HCT116 (cell line): ENCODE results near the gene GRAMD4.

Experiments
- CTCF ChIP-seq, 3 experiments: fragments of 200-600 bp in 1 of 3; sonication (generic) in 1 of 3; IDR thresholded peaks in 2 of 3; conservative IDR thresholded peaks in 1 of 3; 2 replicates each; pipeline ENCODE4 v1.5.1; 2012 to 2017; ENCODE audit warnings: low read depth in 2 of 3, low read length in 2 of 3, antibody characterized with exemption in 1 of 3, borderline replicate concordance in 1 of 3, control low read depth in 1 of 3, mild to moderate bottlenecking in 1 of 3, mixed read lengths in 1 of 3, mixed run types in 1 of 3, moderate library complexity in 1 of 3; ENCODE audit not compliant: insufficient read depth in 1 of 3
- EZH2 ChIP-seq: fragments of 200-600 bp; sonication (generic); IDR thresholded peaks from 2 replicates; pipeline ENCODE4 v1.6.1; 2017; ENCODE audit warnings: antibody characterized with exemption, mixed run types
- EZH2phosphoT487 ChIP-seq: fragments of 200-600 bp; IDR thresholded peaks from 2 replicates; pipeline ENCODE4 v1.6.1; 2018; ENCODE audit warnings: antibody characterized with exemption, borderline replicate concordance
- FOSL1 ChIP-seq: IDR thresholded peaks from 2 replicates; pipeline ENCODE4 v1.6.1; 2012; ENCODE audit warnings: low read depth
- POLR2AphosphoS5 ChIP-seq: IDR thresholded peaks from 2 replicates; pipeline ENCODE4 v1.6.1; 2011; ENCODE audit warnings: mild to moderate bottlenecking, low read depth, low read length, moderate library complexity
- RAD21 ChIP-seq: IDR thresholded peaks from 2 replicates; pipeline ENCODE4 v1.6.1; 2012; ENCODE audit warnings: low read depth, mild to moderate bottlenecking
- REST ChIP-seq: IDR thresholded peaks from 2 replicates; pipeline ENCODE4 v1.6.1; 2012; ENCODE audit warnings: low read depth
- SIN3A ChIP-seq: IDR thresholded peaks from 2 replicates; pipeline ENCODE4 v1.6.1; 2012; ENCODE audit warnings: low read depth
- SP1 ChIP-seq: IDR thresholded peaks from 2 replicates; pipeline ENCODE4 v1.6.1; 2012; ENCODE audit warnings: low read depth
- TCF7L2 ChIP-seq: IDR thresholded peaks from 2 replicates; pipeline ENCODE4 v1.7.0; 2011; ENCODE audit warnings: borderline replicate concordance, inconsistent platforms; ENCODE audit not compliant: insufficient read depth, insufficient read length; ENCODE audit errors: extremely low read depth
- YY1 ChIP-seq: IDR thresholded peaks from 2 replicates; pipeline ENCODE4 v1.6.1; 2011; ENCODE audit warnings: low read length, low read depth, moderate library complexity, mild to moderate bottlenecking; ENCODE audit not compliant: insufficient replicate concordance; ENCODE audit errors: extremely low read depth
- ZBTB33 ChIP-seq: IDR thresholded peaks from 2 replicates; pipeline ENCODE4 v1.6.1; 2011; ENCODE audit warnings: mild to moderate bottlenecking, low read length, moderate library complexity; ENCODE audit not compliant: insufficient replicate concordance; ENCODE audit errors: extremely low read depth
- TF ChIP-seq, protein P1 (sequence below): IDR thresholded peaks from 2 replicates; pipeline ENCODE4 v1.6.1; 2012

DNA sequence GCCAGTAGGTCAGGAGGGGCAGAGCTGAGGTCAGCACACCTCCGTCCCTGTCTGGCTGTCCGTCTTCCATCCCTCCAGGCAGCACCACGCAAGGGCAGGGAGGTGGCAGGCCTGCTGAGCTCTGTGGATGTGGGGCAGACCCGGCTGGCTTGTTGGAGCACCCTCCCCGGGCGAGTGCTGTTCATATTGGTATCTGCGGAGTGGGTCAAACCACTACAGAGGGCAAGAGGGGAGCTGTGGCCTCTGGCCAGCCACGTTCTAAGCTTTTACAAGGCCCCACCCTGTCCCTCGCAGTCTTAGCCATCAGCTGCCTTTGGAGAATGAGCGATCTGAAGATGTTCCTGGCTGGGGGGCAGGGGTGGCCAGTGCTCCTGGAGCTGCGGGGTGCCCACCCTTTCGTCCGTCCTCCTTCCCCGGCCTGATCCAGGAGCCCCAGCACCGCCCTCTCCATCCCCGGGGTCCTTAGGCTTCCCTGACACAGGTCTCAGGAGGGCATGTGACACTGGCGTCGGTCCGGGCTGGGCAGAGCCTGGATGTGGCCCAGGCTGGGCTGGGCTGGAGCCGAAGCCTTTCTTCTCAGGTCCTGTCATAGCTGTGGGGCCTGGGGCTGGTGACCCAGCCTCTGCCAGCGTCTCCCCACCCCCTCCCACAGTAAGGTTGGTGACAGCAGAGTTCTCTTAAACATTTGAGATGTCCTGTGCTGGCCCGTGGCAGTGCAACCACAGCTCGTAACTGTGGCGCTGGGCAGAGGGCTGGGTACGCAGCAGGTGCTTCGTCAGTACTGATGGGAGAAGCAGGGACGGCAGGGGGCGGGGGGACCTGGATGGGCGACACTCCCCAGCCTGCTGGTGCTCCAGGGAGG lies 31.7 kb upstream of the GRAMD4 start:
- no peak for TF ChIP-seq EZH2phosphoT487
- no peak for TF ChIP-seq ZBTB33
- TF ChIP-seq CTCF (IDR thresholded peaks at IDR 0.05 in 2 of 3, conservative IDR thresholded peaks at IDR 0.05 in 1 of 3; ENCODE audit: borderline replicate concordance in 1 of 3, insufficient read depth in 1 of 3, low read depth in 2 of 3, low read length in 2 of 3), result no peak
- no peak for TF ChIP-seq TCF7L2
- no peak for TF ChIP-seq YY1
- TF ChIP-seq RAD21, result no peak
- TF ChIP-seq SP1, result no peak
- no peak for TF ChIP-seq EZH2
- no peak for TF ChIP-seq POLR2AphosphoS5
- TF ChIP-seq, protein P1, sequence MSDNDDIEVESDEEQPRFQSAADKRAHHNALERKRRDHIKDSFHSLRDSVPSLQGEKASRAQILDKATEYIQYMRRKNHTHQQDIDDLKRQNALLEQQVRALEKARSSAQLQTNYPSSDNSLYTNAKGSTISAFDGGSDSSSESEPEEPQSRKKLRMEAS, result no peak
- TF ChIP-seq REST, result no peak
- no peak for TF ChIP-seq FOSL1
- TF ChIP-seq SIN3A, result no peak
